GM23338 (cell line): ENCODE measurements around the gene CX3CR1. TPM values are rescaled to one million over a fixed set of nuclear protein-coding genes. Genes with fewer than 3 reads are reported as not detected.

Source experiments
- ATAC-seq: fragments of 200-7000 bp; cut with Tn5 transposase; 3 replicates; pipeline ENCODE4 v1.9.1; 2020
- DNase-seq: peaks from one replicate; pipeline ENCODE4 v3.0.0-alpha.2; 2015; ENCODE audit warnings: low spot score
- H2AFZ ChIP-seq: fragments of 200-600 bp; sonication (generic); 2 replicates; pipeline ENCODE4 v1.8.0; 2016; ENCODE audit warnings: antibody characterized with exemption, mild to moderate bottlenecking, moderate library complexity
- H3F3A ChIP-seq: fragments of 200-600 bp; sonication (generic); replicated peaks from 2 replicates; pipeline ENCODE4 v1.8.0; 2017; ENCODE audit warnings: antibody characterized with exemption, mixed run types, low read depth
- H3K27ac ChIP-seq: fragments of 200-600 bp; sonication (generic); 2 replicates; pipeline ENCODE4 v1.6.1; 2016; ENCODE audit warnings: low read depth
- H3K27me3 ChIP-seq: fragments of 200-600 bp; sonication (generic); 2 replicates; pipeline ENCODE4 v1.8.0; 2016; ENCODE audit warnings: mild to moderate bottlenecking, mixed run types, moderate library complexity; ENCODE audit not compliant: insufficient read depth
- H3K36me3 ChIP-seq: fragments of 200-600 bp; sonication (generic); 2 replicates; pipeline ENCODE4 v1.8.0; 2016; ENCODE audit warnings: mild to moderate bottlenecking; ENCODE audit not compliant: insufficient read depth
- H3K4me1 ChIP-seq: fragments of 200-600 bp; sonication (generic); 2 replicates; pipeline ENCODE4 v1.8.0; 2016; ENCODE audit warnings: mild to moderate bottlenecking, moderate library complexity; ENCODE audit not compliant: insufficient read depth
- H3K4me2 ChIP-seq: fragments of 200-600 bp; sonication (generic); 2 replicates; pipeline ENCODE4 v1.7.1; 2017; ENCODE audit warnings: mixed run types
- H3K4me3 ChIP-seq: fragments of 200-600 bp; sonication (generic); 2 replicates; pipeline ENCODE4 v1.6.1; 2016; ENCODE audit warnings: mixed run types
- H3K79me2 ChIP-seq: fragments of 200-600 bp; sonication (generic); replicated peaks from 2 replicates; pipeline ENCODE4 v1.8.0; 2017; ENCODE audit warnings: mild to moderate bottlenecking; ENCODE audit not compliant: insufficient read depth
- H3K9me2 ChIP-seq: fragments of 200-600 bp; sonication (generic); 2 replicates; pipeline ENCODE4 v1.8.0; 2017; ENCODE audit not compliant: insufficient read depth
- H4K20me1 ChIP-seq: fragments of 200-600 bp; sonication (generic); replicated peaks from 2 replicates; pipeline ENCODE4 v1.8.0; 2017; ENCODE audit warnings: mild to moderate bottlenecking; ENCODE audit not compliant: insufficient read depth
- H3K27ac Mint-ChIP-seq: 2 replicates; pipeline ENCODE4 v1.8.0; 2020; ENCODE audit warnings: inconsistent platforms, mild to moderate bottlenecking, moderate library complexity, mixed read lengths
- H3K27me3 Mint-ChIP-seq: 3 replicates; pipeline ENCODE4 v1.8.0; 2022; ENCODE audit warnings: low read depth, mild to moderate bottlenecking, moderate library complexity, mixed read lengths, inconsistent platforms; ENCODE audit not compliant: insufficient read depth, poor library complexity
- H3K36me3 Mint-ChIP-seq: 3 replicates; pipeline ENCODE4 v1.8.0; 2021; ENCODE audit warnings: low read depth, mild to moderate bottlenecking, inconsistent platforms, moderate library complexity, mixed read lengths
- H3K4me1 Mint-ChIP-seq: 3 replicates; pipeline ENCODE4 v1.8.0; 2020; ENCODE audit warnings: mild to moderate bottlenecking, inconsistent platforms, mixed read lengths
- H3K4me3 Mint-ChIP-seq: 3 replicates; pipeline ENCODE4 v1.8.0; 2021; ENCODE audit warnings: moderate library complexity, mild to moderate bottlenecking, inconsistent platforms, mixed read lengths
- H3K9me3 Mint-ChIP-seq: 3 replicates; pipeline ENCODE4 v1.8.0; 2020; ENCODE audit warnings: moderate library complexity, mild to moderate bottlenecking, inconsistent platforms, mixed read lengths
- CREB1 ChIP-seq: fragments of 250-450 bp; sonication (Bioruptor Pico); IDR thresholded peaks from 2 replicates; pipeline ENCODE4 v1.5.0; 2020; ENCODE audit warnings: low read depth, mild to moderate bottlenecking, moderate library complexity
- EZH2 ChIP-seq: fragments of 200-600 bp; sonication (generic); IDR thresholded peaks from one replicate; pipeline ENCODE4 v1.8.0; 2017; ENCODE audit warnings: antibody characterized with exemption, mild to moderate bottlenecking, low read depth; ENCODE audit not compliant: unreplicated experiment
- EZH2phosphoT487 ChIP-seq: fragments of 200-600 bp; sonication (generic); IDR thresholded peaks from one replicate; pipeline ENCODE4 v1.8.1; 2018; ENCODE audit warnings: antibody characterized with exemption; ENCODE audit not compliant: unreplicated experiment
- JUNB ChIP-seq: IDR thresholded peaks from one replicate; pipeline ENCODE4 v1.6.1; 2016; ENCODE audit warnings: antibody characterized with exemption; ENCODE audit not compliant: unreplicated experiment
- NANOG ChIP-seq: IDR thresholded peaks from 2 replicates; pipeline ENCODE4 v1.6.1; 2016; ENCODE audit warnings: antibody characterized with exemption, borderline replicate concordance
- POLR2AphosphoS5 ChIP-seq: IDR thresholded peaks from 2 replicates; pipeline ENCODE4 v1.6.1; 2016; ENCODE audit warnings: antibody characterized with exemption, low read depth
- STAT1 ChIP-seq: IDR thresholded peaks from one replicate; pipeline ENCODE4 v1.6.1; 2016; ENCODE audit warnings: antibody characterized with exemption; ENCODE audit not compliant: unreplicated experiment
- ZNF114 ChIP-seq: fragments of 250-450 bp; sonication (Bioruptor Pico); IDR thresholded peaks from 2 replicates; pipeline ENCODE4 v1.5.0; 2020; ENCODE audit warnings: mild to moderate bottlenecking, moderate library complexity
- polyA plus RNA-seq: library from polyadenylated mRNA; unstranded; fragments of >200 nt; fragmentation: Nextera tagmentation; extraction: Ambion mirVana; gene quantifications from 2 replicates; pipeline ENCODE4 v1.2.1, GENCODE V29; 2016
- total RNA-seq: library from RNA; depleted of rRNA; stranded (reverse); fragments of >200 nt; shearing (Covaris generic); gene quantifications from 2 replicates; pipeline ENCODE4 v1.2.3, GENCODE V29; 2014
- TF ChIP-seq, protein P1 (sequence below): IDR thresholded peaks from 2 replicates; pipeline ENCODE4 v1.6.1; 2016; ENCODE audit warnings: antibody characterized with exemption
- TF ChIP-seq, protein P2 (sequence below): fragments of 250-450 bp; sonication (Bioruptor Pico); IDR thresholded peaks from 2 replicates; pipeline ENCODE4 v1.5.0; 2020; ENCODE audit warnings: mild to moderate bottlenecking, moderate library complexity
- TF ChIP-seq, protein P3 (sequence below): IDR thresholded peaks from one replicate; pipeline ENCODE4 v1.6.1; 2018; ENCODE audit warnings: antibody characterized with exemption; ENCODE audit not compliant: unreplicated experiment
- TF ChIP-seq, protein P4 (sequence below), 2 experiments: fragments of 200-600 bp in 1 of 2; sonication (generic) in 1 of 2; conservative IDR thresholded peaks; 2 replicates each; pipeline versions ENCODE4 v1.5.1 to v1.6.1; 2016 to 2017; ENCODE audit warnings: antibody characterized with exemption in 2 of 2, low read depth in 2 of 2, mild to moderate bottlenecking in 2 of 2, moderate library complexity in 1 of 2

The CX3CR1 gene
- total and polyA plus RNA-seq, 2 experiments from 2014 or later = 0.24 to 0.42 TPM

DNA sequence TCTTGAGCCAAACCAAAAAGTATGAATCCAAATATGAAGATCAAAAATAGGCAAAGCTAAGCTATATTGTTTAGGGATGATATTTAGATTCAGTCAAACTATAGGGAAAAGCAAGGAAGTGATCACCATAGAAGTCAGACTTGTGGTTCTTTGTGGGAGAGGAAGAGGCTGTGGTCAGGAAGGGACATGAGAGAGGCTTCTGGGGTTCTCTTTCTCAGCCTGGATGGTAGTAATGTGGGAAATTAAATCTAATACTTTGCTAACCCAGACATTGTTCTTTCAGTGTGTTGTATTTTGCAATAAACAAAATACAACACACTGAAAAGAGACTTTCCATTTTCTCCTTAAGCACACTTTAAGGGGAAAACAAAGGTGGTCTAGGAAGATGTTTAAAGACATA lies 3.1 kb downstream of the CX3CR1 start (continued):
- TF ChIP-seq STAT1 (no peak), EZH2 (no peak), ZNF114 (CRISPR knock-in tag) (no peak)

DNA sequence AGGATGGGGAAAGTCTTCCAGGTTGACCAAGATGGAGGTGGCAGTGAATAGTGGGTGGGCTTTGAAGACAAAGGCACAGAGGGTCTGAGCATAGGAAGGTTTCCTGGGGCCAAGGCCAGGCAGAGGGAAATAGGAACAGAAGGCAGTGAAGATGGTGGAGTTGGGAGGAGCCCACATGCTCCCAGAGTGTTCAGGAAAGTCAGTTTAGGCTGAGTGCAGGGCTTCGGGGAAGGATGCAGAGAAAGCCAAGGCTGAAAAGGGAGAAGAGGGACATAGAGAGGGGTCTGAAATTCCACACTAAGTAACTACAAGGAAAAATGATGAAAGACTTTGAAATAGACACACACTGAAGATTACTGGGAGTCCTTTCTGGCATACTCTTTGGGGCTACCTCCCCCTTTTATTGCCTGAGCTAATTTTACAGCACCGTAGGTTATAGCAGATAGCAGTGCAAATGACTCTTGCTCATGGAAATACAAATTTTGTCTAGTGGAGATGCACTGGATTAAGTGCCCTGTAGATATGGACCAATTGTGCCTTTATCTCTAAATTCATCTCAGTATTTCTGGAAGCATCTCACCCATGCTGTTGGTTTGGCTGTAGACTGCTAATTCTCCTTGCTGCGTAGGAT lies 3.8 kb downstream of the CX3CR1 start:
- H3F3A ChIP-seq = no peaks in the 10 kb centered on the region
- H4K20me1 ChIP-seq = no peaks in the 10 kb centered on the region
- Mint-ChIP-seq H3K36me3 (no peaks in the 10 kb centered on the region), H3K4me1 (peaks cover 5% of the 10 kb centered on the region), H3K4me3 (no peak overlapping the region), H3K9me3 (no peaks in the 10 kb centered on the region), H3K27ac (no peak overlapping the region), H3K27me3 (peaks cover 11% of the 10 kb centered on the region)
- H3K4me3 ChIP-seq = no peak overlapping the region
- no peak for ATAC-seq
- H2AFZ ChIP-seq = no peak overlapping the region
- DNase-seq = no peak
- no peak overlapping the region for H3K4me2 ChIP-seq
- no peaks in the 10 kb centered on the region; the same call in 1 of the 2 replicates for H3K4me1 ChIP-seq
- H3K36me3 ChIP-seq = no peaks in the 10 kb centered on the region
- H3K27me3 ChIP-seq = no peaks in the 10 kb centered on the region
- no peaks in the 10 kb centered on the region for H3K79me2 ChIP-seq
- no peaks in the 10 kb centered on the region for H3K9me2 ChIP-seq
- no peak overlapping the region for H3K27ac ChIP-seq
- no peak for TF ChIP-seq NANOG
- no peak for TF ChIP-seq STAT1
- TF ChIP-seq, protein P1, sequence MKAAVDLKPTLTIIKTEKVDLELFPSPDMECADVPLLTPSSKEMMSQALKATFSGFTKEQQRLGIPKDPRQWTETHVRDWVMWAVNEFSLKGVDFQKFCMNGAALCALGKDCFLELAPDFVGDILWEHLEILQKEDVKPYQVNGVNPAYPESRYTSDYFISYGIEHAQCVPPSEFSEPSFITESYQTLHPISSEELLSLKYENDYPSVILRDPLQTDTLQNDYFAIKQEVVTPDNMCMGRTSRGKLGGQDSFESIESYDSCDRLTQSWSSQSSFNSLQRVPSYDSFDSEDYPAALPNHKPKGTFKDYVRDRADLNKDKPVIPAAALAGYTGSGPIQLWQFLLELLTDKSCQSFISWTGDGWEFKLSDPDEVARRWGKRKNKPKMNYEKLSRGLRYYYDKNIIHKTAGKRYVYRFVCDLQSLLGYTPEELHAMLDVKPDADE = no peak
- TF ChIP-seq ZNF114 (CRISPR knock-in tag) = no peak
- no peak for TF ChIP-seq JUNB
- no peak for TF ChIP-seq CREB1 (CRISPR knock-in tag)
- TF ChIP-seq, protein P2, sequence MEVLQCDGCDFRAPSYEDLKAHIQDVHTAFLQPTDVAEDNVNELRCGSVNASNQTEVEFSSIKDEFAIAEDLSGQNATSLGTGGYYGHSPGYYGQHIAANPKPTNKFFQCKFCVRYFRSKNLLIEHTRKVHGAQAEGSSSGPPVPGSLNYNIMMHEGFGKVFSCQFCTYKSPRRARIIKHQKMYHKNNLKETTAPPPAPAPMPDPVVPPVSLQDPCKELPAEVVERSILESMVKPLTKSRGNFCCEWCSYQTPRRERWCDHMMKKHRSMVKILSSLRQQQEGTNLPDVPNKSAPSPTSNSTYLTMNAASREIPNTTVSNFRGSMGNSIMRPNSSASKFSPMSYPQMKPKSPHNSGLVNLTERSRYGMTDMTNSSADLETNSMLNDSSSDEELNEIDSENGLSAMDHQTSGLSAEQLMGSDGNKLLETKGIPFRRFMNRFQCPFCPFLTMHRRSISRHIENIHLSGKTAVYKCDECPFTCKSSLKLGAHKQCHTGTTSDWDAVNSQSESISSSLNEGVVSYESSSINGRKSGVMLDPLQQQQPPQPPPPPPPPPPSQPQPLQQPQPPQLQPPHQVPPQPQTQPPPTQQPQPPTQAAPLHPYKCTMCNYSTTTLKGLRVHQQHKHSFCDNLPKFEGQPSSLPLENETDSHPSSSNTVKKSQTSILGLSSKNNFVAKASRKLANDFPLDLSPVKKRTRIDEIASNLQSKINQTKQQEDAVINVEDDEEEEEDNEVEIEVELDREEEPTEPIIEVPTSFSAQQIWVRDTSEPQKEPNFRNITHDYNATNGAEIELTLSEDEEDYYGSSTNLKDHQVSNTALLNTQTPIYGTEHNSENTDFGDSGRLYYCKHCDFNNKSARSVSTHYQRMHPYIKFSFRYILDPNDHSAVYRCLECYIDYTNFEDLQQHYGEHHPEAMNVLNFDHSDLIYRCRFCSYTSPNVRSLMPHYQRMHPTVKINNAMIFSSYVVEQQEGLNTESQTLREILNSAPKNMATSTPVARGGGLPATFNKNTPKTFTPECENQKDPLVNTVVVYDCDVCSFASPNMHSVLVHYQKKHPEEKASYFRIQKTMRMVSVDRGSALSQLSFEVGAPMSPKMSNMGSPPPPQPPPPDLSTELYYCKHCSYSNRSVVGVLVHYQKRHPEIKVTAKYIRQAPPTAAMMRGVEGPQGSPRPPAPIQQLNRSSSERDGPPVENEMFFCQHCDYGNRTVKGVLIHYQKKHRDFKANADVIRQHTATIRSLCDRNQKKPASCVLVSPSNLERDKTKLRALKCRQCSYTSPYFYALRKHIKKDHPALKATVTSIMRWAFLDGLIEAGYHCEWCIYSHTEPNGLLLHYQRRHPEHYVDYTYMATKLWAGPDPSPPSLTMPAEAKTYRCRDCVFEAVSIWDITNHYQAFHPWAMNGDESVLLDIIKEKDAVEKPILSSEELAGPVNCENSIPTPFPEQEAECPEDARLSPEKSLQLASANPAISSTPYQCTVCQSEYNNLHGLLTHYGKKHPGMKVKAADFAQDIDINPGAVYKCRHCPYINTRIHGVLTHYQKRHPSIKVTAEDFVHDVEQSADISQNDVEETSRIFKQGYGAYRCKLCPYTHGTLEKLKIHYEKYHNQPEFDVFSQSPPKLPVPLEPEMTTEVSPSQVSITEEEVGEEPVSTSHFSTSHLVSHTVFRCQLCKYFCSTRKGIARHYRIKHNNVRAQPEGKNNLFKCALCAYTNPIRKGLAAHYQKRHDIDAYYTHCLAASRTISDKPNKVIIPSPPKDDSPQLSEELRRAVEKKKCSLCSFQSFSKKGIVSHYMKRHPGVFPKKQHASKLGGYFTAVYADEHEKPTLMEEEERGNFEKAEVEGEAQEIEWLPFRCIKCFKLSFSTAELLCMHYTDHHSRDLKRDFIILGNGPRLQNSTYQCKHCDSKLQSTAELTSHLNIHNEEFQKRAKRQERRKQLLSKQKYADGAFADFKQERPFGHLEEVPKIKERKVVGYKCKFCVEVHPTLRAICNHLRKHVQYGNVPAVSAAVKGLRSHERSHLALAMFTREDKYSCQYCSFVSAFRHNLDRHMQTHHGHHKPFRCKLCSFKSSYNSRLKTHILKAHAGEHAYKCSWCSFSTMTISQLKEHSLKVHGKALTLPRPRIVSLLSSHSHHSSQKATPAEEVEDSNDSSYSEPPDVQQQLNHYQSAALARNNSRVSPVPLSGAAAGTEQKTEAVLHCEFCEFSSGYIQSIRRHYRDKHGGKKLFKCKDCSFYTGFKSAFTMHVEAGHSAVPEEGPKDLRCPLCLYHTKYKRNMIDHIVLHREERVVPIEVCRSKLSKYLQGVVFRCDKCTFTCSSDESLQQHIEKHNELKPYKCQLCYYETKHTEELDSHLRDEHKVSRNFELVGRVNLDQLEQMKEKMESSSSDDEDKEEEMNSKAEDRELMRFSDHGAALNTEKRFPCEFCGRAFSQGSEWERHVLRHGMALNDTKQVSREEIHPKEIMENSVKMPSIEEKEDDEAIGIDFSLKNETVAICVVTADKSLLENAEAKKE (CRISPR knock-in tag) = no peak
- TF ChIP-seq, protein P3, sequence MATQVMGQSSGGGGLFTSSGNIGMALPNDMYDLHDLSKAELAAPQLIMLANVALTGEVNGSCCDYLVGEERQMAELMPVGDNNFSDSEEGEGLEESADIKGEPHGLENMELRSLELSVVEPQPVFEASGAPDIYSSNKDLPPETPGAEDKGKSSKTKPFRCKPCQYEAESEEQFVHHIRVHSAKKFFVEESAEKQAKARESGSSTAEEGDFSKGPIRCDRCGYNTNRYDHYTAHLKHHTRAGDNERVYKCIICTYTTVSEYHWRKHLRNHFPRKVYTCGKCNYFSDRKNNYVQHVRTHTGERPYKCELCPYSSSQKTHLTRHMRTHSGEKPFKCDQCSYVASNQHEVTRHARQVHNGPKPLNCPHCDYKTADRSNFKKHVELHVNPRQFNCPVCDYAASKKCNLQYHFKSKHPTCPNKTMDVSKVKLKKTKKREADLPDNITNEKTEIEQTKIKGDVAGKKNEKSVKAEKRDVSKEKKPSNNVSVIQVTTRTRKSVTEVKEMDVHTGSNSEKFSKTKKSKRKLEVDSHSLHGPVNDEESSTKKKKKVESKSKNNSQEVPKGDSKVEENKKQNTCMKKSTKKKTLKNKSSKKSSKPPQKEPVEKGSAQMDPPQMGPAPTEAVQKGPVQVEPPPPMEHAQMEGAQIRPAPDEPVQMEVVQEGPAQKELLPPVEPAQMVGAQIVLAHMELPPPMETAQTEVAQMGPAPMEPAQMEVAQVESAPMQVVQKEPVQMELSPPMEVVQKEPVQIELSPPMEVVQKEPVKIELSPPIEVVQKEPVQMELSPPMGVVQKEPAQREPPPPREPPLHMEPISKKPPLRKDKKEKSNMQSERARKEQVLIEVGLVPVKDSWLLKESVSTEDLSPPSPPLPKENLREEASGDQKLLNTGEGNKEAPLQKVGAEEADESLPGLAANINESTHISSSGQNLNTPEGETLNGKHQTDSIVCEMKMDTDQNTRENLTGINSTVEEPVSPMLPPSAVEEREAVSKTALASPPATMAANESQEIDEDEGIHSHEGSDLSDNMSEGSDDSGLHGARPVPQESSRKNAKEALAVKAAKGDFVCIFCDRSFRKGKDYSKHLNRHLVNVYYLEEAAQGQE = no peak
- TF ChIP-seq, protein P4, sequence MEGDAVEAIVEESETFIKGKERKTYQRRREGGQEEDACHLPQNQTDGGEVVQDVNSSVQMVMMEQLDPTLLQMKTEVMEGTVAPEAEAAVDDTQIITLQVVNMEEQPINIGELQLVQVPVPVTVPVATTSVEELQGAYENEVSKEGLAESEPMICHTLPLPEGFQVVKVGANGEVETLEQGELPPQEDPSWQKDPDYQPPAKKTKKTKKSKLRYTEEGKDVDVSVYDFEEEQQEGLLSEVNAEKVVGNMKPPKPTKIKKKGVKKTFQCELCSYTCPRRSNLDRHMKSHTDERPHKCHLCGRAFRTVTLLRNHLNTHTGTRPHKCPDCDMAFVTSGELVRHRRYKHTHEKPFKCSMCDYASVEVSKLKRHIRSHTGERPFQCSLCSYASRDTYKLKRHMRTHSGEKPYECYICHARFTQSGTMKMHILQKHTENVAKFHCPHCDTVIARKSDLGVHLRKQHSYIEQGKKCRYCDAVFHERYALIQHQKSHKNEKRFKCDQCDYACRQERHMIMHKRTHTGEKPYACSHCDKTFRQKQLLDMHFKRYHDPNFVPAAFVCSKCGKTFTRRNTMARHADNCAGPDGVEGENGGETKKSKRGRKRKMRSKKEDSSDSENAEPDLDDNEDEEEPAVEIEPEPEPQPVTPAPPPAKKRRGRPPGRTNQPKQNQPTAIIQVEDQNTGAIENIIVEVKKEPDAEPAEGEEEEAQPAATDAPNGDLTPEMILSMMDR (conservative IDR thresholded peaks at IDR 0.05; ENCODE audit: low read depth in 2 of 2) = no peak
- TF ChIP-seq EZH2phosphoT487 = no peak
- TF ChIP-seq POLR2AphosphoS5 = no peak
- no peak for TF ChIP-seq EZH2
